Medulla oblongata (tissue), 1 donor: ENCODE data around the gene ASB13.

Source experiments
- DNase-seq: peaks from one replicate; pipeline ENCODE4 v3.0.0-alpha.2; 2015; ENCODE audit errors: extremely low spot score

The ASB13 gene

DNA sequence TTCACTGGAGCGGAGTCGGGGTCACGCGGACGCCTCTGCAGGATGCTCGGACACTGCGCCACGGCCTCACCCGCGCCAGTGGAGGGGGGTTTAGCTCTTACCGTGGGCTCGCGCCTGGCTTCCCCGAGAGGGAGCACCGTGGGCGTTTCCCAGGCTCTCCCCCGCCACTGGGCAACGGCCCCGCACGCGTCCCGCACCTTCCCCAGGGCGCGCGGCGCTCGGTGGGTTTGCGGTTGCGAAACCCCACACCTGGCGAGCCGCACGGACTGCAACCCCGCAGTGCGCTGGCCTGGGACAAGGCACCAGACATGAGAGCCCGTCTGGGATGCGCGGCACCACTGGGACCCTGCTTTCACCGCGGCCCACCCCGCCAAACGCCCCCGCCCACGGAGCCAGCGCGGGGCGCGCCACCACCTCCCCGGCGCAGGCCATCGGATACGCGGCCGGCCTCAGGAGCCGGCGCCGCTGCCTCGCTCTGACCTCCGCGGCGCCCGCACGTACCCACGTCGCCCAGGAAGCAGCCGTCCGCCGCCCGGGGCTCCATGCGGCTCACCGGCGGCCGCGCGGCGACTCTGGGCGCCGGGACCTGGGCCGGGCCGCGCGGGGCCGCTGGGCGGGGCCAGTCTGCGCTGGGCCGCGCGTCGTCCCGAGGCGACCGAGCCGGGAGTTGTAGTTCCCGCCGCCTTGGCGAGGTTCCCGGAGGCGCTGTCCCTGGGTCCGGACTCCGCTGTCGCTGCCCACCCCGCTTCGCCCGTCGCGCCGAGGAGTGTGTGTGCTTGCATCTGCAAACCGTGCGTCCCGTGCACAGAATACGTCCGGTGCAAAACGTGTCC, at the start of gene ASB13:
Gene ASB13 (minus strand): TSS at position 588 of the 833 bp plus-strand sequence. CDS start 44 bp downstream, at position 544.
- peak; percentile 65 for DNase-seq

DNA sequence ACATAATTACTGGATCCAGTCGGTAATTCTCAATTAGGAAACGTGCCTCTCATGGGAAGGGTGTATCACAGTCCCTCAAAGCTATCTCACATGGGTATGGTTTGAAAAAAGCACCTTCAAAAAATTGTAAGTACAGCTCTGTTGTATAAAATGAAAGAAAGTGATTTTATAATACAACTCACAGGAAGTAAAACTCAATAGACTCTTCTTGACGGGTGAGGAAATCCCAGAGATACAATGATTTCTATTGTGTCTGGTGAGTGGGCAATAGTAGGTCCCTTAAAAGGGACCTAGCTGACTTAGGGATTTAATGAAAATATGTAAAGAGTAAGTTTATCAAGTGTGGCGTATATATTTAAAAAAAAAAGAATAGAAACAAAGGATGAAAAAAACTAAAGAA, 45.2 kb upstream of the ASB13 start:
- DNase-seq, result peak; percentile 19

DNA sequence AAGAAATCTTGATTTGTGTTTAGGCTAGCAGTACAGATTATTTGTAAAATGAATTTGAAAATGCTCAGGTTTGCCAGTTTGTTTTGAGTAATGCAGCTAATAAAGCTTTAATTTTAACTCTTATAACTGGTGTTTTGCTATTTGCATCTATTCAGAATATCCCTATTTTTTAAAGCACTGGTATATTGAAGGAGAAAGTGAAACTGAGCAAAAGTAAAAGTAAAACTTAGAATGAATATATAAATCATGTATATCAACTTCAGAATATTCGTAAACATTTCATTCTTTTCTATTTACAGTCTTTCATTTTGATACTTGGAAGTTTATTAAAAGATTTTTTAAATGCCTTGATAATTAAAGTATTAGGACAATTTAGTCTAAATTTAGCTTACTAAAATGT, 44.5 kb upstream of the ASB13 start:
- no peak for DNase-seq

- DNase-seq, result no peak
Measured at GRCh38 chr10:5709865-5710264, 43.5 kb upstream of the ASB13 start.

DNA sequence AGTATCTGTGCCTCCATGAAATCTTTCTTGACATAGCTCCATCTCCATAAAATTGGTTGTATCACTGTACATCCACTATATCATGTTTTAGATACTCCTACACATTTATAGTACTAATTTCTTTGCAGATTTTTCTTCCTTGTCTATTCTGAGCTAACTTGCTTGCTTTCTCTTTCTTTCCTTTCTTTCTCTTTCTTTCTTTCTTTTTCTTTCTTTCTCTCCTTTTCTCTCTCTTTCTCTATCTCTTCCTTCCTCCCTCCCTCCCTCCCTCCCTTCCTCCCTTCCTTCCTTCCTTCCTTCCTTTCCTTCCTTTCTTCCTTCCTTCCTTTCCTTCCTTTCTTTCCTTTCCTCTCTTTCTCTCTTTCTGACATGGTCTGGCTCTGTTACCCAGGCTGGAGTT, 42.0 kb upstream of the ASB13 start:
- no peak for DNase-seq

DNA sequence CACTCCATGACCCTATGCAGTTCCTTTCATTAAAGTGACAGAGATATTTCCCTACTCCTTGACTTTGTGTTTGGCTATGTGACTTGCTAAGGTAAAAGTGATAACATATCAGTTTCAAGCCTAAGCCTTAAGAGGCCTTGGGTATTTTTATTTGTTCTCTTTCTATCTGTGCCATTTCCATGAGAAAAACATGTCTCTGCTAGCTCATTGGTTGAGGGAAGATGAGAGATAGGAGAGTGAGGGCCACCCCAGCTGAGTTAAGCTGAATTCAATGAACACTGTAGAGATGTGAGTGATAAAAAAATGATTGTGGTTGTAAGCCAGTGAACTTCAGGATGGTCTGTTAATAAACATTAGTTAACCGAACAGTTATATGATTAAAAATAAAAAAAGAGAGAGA, 31.7 kb upstream of the ASB13 start:
- DNase-seq, result no peak

- DNase-seq, result no peak
Measured at GRCh38 chr10:5697342-5697741, 30.9 kb upstream of the ASB13 start.

DNA sequence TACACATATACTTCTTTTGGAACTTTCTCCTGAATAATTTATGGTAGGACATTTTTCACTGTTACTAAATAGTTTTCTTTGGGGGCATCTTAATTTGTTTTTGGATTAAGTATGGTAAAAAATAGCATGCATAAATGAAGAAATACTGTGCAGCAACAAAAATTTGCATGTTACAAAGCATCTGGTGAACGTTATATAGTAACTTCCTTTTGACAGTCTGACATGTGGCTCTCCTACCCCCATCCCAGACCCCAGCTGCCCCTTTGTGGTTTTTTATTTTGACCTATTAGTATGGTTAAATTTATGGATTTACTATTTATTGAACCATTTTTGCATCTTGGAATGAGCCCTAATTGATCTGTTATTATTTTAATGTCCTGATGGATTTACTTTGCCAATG, 28.2 kb upstream of the ASB13 start:
- DNase-seq, result no peak

- DNase-seq, result peak; percentile 53
Measured at GRCh38 chr10:5692461-5693358, 26.3 kb upstream of the ASB13 start.

DNA sequence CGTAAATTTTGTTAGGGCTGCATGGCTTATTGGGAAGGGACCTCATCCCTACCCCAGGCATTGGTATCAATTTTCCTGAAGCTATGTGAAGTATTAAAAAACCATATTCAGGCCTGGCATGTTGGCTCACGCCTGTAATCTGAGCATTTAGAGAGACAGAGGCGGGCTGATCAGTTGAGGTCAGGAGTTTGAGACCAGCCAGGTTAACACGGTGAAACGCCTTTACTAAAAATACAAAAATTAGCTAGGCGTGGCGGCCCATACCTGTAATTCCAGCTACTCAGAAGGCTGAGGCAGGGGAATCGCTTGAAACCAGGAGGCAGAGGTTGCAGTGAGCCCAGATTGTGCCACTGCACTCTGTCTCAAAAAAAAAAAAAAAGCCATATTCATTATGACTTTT, 25.4 kb upstream of the ASB13 start:
- DNase-seq, result no peak

GRCh38 chr10:5688587-5688986, 22.2 kb upstream of the ASB13 start:
- no peak for DNase-seq

DNA sequence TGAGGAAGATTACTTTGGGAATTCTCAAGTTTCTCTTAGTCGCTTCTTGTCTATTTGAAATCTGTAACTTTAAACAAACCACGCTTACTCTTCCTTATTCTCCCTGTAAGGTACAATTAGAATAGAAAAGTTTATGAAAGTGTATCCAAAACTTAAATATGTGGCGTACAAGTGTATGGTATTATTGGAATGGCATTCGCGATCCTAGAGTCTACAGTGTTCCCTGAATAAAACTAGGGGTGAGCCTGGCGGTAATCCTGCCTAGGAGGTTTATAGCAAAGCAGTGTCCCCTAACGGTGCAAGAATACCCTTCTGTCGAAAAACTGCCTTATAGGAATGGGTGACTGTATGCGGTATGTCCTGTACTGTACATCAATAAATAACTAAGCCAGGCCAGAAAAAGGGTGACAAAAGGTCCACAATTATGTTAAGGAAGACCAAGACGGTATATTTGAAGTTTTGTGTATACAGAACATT, 19.4 kb upstream of the ASB13 start:
- DNase-seq, result no peak

DNA sequence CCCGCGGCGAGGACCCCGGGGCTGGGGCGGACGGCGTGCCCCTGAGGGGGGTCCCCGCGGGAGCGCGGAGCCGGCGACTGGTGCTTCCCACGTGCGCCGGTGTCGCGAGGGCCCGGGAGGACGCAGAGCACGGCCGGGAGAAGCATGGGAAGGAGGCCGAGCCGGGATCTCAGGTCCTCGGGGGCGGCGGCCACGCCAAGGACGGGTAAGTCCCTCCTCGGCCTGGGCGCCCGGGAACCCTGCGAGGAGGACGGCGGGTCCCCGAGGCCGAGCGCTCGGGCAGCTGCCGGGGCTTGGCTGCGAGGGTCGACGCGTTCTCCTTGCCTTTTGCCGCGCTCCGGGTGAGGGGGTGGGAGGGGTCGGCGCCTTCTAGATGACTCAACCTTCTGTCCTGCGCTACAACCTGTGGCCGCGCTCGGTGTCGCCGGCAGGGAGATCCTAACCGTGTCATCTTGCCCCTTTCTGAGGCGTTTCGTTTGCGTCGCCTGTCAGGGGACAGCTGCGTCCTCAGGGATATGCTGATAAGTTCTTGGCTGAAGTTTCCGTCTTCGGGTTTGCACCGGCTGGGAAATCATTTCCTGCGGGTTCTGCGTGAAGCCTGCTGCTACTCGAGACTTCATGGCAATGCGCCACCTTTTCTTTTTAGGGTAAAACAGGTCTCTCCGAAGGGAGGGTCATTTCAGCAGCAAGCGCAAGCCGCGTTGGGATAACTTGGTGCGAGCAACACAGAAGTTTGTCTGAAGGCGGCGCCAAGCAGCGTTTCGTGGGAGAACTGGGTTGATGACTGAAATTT, 18.8 kb upstream of the ASB13 start:
- peak; percentile 83 for DNase-seq

DNA sequence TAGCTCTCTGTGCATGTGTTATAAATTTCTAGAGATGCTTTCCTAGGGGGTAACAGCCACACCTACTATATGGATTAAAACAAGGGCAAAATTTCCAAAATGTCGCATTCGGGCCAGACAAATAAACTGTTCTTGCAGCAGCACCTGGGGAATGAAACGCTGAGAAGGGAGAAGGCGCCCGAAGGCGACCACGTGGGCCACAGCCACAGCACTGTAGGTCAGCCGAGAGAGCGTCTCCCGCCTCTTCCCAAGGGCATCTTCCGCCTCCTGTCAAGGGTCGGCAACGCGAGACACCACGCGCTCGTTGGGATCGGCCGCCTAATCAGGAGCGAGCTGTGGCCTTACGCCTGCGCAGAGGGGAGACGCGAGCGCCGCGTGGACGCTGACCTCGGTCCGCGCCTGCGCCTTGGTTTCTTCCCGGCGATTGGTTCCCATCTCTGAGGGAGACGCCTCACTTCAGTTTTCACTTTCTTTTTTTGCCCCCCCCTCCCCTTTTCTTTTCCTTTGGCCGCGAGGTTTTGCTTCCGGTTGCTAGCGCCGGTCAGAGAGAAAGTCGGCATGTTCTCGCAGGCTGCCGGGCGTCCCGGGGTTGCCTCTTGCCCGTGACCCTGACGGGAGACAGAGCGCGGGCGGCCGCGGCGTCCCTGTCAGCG, 18.0 kb upstream of the ASB13 start, which contains the start of gene TASOR2:
Gene TASOR2 (plus strand): TSS at position 521 of the 653 bp plus-strand sequence. CDS start 35,805 bp downstream, outside the sequence.
- peak; percentile 98 for DNase-seq

DNA sequence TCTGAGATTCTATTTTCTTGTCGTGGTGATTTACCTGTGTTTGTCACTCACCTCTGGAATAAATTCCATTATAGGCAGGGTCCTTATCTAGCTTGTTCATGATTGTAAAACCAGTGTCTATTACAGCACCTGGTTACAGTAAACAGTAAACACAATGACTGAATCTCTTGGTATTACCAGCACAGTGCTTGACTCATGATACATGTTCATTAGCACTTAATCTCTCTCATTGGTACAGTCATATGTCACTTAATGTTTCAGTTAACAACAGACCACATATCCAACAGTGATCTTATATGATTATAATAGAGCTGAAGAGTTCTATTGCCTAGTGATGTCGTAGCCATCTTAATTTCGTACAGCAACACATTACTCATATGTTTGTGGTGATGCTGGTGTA, 16.7 kb upstream of the ASB13 start:
- no peak for DNase-seq

DNA sequence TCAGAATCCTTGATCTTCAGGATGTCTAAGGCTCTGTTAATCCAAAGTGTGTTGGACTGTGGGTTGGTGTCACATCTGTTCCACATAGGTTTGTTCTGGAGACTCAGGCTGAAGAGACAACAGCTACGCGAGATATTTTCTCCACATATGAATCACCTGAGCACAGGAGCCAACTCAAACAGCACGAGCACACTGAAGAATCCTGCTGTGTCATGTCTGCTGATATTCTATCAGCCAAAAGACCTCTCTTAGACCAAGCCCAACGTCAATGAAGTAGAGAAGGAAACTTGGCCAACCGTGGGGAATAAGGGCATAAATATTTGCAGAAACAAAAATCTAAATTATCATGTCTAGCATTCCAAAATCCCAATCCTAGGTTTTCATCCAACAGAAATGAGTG, 15.5 kb upstream of the ASB13 start:
- DNase-seq, result no peak

GRCh38 chr10:5679606-5680005, 13.2 kb upstream of the ASB13 start:
- no peak for DNase-seq

- DNase-seq, result no peak
Measured at GRCh38 chr10:5679037-5679435, 12.6 kb upstream of the ASB13 start.

DNA sequence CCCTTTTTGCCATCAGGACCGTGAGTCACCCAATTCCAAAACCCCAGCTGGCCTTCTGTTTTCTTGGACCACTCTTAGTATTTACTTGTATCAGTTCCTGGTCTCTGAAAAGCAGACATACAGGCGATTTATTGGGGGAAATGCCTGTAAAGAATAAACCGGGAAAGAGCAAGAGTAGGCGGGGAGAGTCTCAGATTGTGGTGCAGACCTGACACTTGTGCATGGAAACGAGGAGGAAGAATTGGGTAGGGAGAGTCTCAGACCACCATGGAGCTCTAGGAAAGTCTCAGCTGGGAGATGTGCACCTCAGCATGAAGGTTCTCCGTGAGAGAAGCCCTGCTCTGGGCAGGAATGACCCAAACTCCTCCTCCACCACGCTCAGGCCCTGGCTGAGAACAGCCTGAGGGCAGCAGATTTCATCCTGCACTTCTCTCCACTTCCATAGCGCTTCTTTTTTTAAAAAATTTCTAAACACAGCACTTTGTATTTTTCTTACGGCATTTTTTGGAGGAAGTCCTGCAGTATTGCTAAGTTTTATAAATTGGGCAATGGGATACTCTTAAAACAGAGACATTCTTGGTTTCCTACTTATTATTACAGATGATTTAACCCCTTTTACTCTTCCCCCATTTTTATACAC, 12.1 kb upstream of the ASB13 start:
- DNase-seq, result no peak

- no peak for DNase-seq
Measured at GRCh38 chr10:5670662-5671375, 4.4 kb upstream of the ASB13 start.
